Left ventricle myocardium inferior (tissue), 1 donor: Measurements from ENCODE around the gene C10orf53. TPM values are rescaled to one million over a fixed set of nuclear protein-coding genes. Genes with fewer than 3 reads are reported as not detected.

Experiments used
- DNase-seq: peaks from one replicate; pipeline ENCODE4 v3.0.0-alpha.2; 2020
- H3K27ac ChIP-seq: fragments of 200-600 bp; replicated peaks from 2 replicates; pipeline ENCODE4 v1.8.0; 2021
- H3K27me3 ChIP-seq: fragments of 200-600 bp; 2 replicates; pipeline ENCODE4 v1.8.0; 2021; ENCODE audit warnings: low read depth
- H3K36me3 ChIP-seq: fragments of 200-600 bp; 2 replicates; pipeline ENCODE4 v1.8.0; 2021
- H3K4me1 ChIP-seq: fragments of 200-600 bp; 2 replicates; pipeline ENCODE4 v1.8.0; 2021
- H3K4me3 ChIP-seq: fragments of 200-600 bp; 2 replicates; pipeline ENCODE4 v1.8.0; 2021; ENCODE audit warnings: mild to moderate bottlenecking, moderate library complexity
- H3K9me3 ChIP-seq: fragments of 200-600 bp; replicated peaks from 2 replicates; pipeline ENCODE4 v1.8.0; 2021
- CTCF ChIP-seq: fragments of 200-600 bp; IDR thresholded peaks from 2 replicates; pipeline ENCODE4 v1.8.0; 2021; ENCODE audit warnings: antibody characterized with exemption, mild to moderate bottlenecking, borderline replicate concordance
- intact Hi-C: fragments of 100-400 bp; cut with micrococcal nuclease; formaldehyde crosslinking; loops from one replicate; pipeline ENCODE4 v1.11.0; 2022
- total RNA-seq: library from RNA; stranded (reverse); fragmentation: NEBNext Ultra II Directional; extraction: Animal tissue kit (Norgen Biotek cat#: 25700); gene quantifications from one replicate; pipeline ENCODE4 v1.2.1, GENCODE V29; 2021
- donor health status: DM: no; HTN: yes; CAD: no; lungs with severe emphysema.

The C10orf53 gene
- total RNA-seq, 1 donor from 2014 or later = not detected

- H3K4me3 ChIP-seq = no peak overlapping the region
- DNase-seq = no peak
- intact Hi-C loops = no loop called here
- peaks cover 87% of the 10 kb centered on the region for H3K27me3 ChIP-seq
- H3K27ac ChIP-seq = no peak overlapping the region
- TF ChIP-seq CTCF = no peak
- no peaks in the 10 kb centered on the region for H3K9me3 ChIP-seq
- H3K36me3 ChIP-seq = no peaks in the 10 kb centered on the region
- no peaks in the 10 kb centered on the region for H3K4me1 ChIP-seq
Observed at GRCh38 chr10:49651039-49651835, 28.2 kb upstream of the C10orf53 start.

DNA sequence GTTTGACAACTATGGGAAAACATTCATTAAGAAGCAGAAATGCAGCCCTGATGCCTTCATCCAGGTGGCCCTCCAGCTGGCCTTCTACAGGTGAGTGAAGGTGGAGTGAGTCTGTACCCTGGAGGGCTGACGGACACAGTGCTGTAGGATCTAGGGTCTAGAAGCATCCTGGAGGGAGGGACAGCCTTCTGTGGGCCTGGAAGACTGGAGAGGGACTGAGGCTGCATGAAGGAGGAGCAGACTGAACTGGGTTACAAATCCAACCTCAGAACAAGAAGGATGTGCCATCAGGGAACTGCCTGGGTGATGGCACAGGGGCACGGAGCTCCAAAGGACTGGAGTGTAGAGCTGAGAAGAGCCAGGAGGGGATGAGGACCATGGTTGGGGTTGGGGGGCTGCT lies 27.5 kb upstream of the C10orf53 start:
- peaks cover 90% of the 10 kb centered on the region for H3K27me3 ChIP-seq
- no peak overlapping the region for H3K27ac ChIP-seq
- no peak for TF ChIP-seq CTCF
- H3K4me1 ChIP-seq = no peaks in the 10 kb centered on the region
- H3K9me3 ChIP-seq = no peaks in the 10 kb centered on the region
- no peaks in the 10 kb centered on the region for H3K36me3 ChIP-seq
- H3K4me3 ChIP-seq = no peak overlapping the region
- intact Hi-C loops = no loop called here
- no peak for DNase-seq

GRCh38 chr10:49652421-49653272 lies 26.8 kb upstream of the C10orf53 start:
- H3K36me3 ChIP-seq = no peaks in the 10 kb centered on the region
- no peaks in the 10 kb centered on the region for H3K9me3 ChIP-seq
- no peak overlapping the region for H3K4me3 ChIP-seq
- no peak overlapping the region for H3K27ac ChIP-seq
- no peak for DNase-seq
- intact Hi-C loops = no loop called here
- peaks cover 97% of the 10 kb centered on the region for H3K27me3 ChIP-seq
- TF ChIP-seq CTCF = no peak
- no peaks in the 10 kb centered on the region for H3K4me1 ChIP-seq

GRCh38 chr10:49653273-49653929 lies 26.1 kb upstream of the C10orf53 start:
- Histone ChIP-seq H3K4me3 (no peak overlapping the region), H3K27ac (no peak overlapping the region), H3K4me1 (no peaks in the 10 kb centered on the region), H3K9me3 (peaks cover 5% of the 10 kb centered on the region), H3K27me3 (peaks cover 92% of the 10 kb centered on the region), H3K36me3 (no peaks in the 10 kb centered on the region)
- DNase-seq = no peak
- intact Hi-C loops = no loop called here
- no peak for TF ChIP-seq CTCF

DNA sequence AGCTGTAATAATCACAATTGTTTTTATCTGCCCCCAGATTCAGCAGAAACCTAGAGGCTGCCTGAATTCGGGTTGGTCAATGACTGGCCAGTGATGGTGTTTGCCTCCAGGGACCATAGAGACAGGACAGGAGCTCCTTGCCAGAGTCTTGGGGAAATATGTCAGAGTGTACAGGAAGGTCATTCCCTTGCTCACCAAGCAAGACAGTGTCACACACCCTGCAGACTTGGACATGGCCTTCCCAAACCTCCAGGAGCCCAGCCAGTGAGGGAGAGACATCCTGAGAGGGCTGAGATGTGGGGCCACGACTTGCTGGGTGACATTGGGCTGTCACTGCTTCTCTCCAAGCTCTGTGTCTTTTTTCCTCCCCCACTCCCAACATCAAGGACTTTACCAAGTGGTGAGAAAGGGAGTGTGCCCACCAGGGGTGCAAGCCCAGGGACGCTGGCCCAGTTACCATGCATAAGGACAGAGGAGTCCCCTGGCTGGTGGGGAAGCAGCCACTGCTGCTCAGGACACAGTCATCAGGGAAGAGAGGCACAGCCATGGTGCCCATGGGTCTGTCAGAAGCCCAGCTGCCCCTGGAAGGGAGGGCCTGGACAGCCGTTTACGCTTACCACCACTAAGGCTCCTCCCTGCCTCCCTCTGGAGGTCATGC lies 25.3 kb upstream of the C10orf53 start:
- Histone ChIP-seq H3K4me3 (no peak overlapping the region), H3K9me3 (peaks cover 13% of the 10 kb centered on the region), H3K4me1 (no peaks in the 10 kb centered on the region), H3K27me3 (peaks cover 85% of the 10 kb centered on the region), H3K36me3 (no peaks in the 10 kb centered on the region), H3K27ac (no peak overlapping the region)
- TF ChIP-seq CTCF = no peak
- intact Hi-C loops = no loop called here
- no peak for DNase-seq
